ENCODE measurements around the gene SFMBT2.
"Not testable (repeated sequence)": the region's sequence is repeated elsewhere in the genome, so short reads cannot be mapped to it uniquely, and the experiment has no call there.

Gene SFMBT2

GRCh38 chr10:7302930-7303557 lies 107.8 kb downstream of the SFMBT2 start:
- no peak overlapping the region for H3K4me3 ChIP-seq (ENCODE audit: low read depth, low read length)
- DNase-seq (ENCODE audit: low read depth), result no peak

GRCh38 chr10:7302392-7302906 lies 108.4 kb downstream of the SFMBT2 start:
- DNase-seq (ENCODE audit: low read depth), result no peak
- in situ Hi-C loops (cut with HindIII; ENCODE audit: low sequenced_read_pairs), result no loop called here

More at GRCh38 chr10:7302930-7303557, 107.8 kb downstream of the SFMBT2 start:
- TF ChIP-seq CTCF (IDR thresholded peaks at IDR 0.05; ENCODE audit: low read depth, low read length, missing control alignments), result no peak
- in situ Hi-C loops (cut with HindIII; ENCODE audit: low sequenced_read_pairs), result no loop called here

GRCh38 chr10:7301006-7301778 lies 109.6 kb downstream of the SFMBT2 start:
- H3K4me3 ChIP-seq (ENCODE audit: low read depth, low read length), result no peak overlapping the region
- no peak for DNase-seq (ENCODE audit: low read depth)
- in situ Hi-C loops (cut with HindIII; ENCODE audit: low sequenced_read_pairs), result no loop called here
- no peak for TF ChIP-seq CTCF (IDR thresholded peaks at IDR 0.05; ENCODE audit: low read depth, low read length, missing control alignments)

More at GRCh38 chr10:7302392-7302906, 108.4 kb downstream of the SFMBT2 start:
- no peak overlapping the region for H3K4me3 ChIP-seq (ENCODE audit: low read depth, low read length)
- TF ChIP-seq CTCF (IDR thresholded peaks at IDR 0.05; ENCODE audit: low read depth, low read length, missing control alignments), result no peak

GRCh38 chr10:7300384-7300971 lies 110.4 kb downstream of the SFMBT2 start:
- no peak overlapping the region for H3K4me3 ChIP-seq (ENCODE audit: low read depth, low read length)
- no peak for TF ChIP-seq CTCF (IDR thresholded peaks at IDR 0.05; ENCODE audit: low read depth, low read length, missing control alignments)
- in situ Hi-C loops (cut with HindIII; ENCODE audit: low sequenced_read_pairs), result no loop called here
- DNase-seq (ENCODE audit: low read depth), result no peak

GRCh38 chr10:7299601-7300325 lies 111.1 kb downstream of the SFMBT2 start:
- DNase-seq (ENCODE audit: low read depth); in situ Hi-C loops (cut with HindIII; ENCODE audit: low sequenced_read_pairs); H3K4me3 ChIP-seq (ENCODE audit: low read depth, low read length): not testable (repeated sequence)

- no peak overlapping the region for H3K4me3 ChIP-seq (ENCODE audit: low read depth, low read length)
- DNase-seq (ENCODE audit: low read depth), result no peak
- in situ Hi-C loops (cut with HindIII; ENCODE audit: low sequenced_read_pairs), result no loop called here
- no peak for TF ChIP-seq CTCF (IDR thresholded peaks at IDR 0.05; ENCODE audit: low read depth, low read length, missing control alignments)
These were observed 112.3 kb downstream of the SFMBT2 start for GRCh38 chr10:7298495-7298894.

Data from astrocyte of the cerebellum (primary cell).